ENCODE measurements around the gene ZNF106.

DNA sequence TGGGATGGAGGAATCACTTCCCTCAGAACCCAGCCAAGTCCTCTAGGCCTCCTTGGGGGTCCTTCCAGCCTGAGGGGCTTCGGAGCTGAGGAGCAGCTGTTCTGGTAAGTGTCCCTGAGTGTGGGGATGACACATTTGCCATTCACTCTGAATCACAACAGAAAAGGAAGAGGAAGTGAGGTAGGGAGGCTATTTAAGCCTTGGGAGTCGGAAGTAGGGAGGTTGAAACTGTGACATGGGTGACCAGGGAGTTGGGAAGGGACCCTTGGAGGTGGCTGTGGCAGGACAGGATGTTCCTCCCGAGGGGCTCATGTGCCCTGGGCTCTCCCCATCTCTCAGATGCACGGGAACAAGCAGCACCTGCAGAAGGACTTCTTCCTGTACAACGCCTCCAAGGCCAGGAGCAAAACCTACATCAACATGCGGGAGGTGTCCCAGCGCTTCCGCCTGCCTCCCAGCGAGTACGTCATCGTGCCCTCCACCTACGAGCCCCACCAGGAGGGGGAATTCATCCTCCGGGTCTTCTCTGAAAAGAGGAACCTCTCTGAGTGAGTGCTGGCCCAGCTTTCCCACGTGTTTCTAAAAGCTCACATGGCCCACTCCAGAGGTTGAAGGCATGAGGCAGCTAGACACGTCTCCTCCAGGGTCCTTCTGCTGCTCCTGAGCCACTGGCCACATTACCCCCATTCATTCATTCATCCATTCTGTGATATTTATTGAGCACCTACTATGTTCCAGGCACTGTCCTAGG, 88.3 kb downstream of the ZNF106 start:
- TF ChIP-seq EZH2 (IDR thresholded peaks at IDR 0.05; ENCODE audit: insufficient read depth, poor library complexity, severe bottlenecking) (no peak), EZH2phosphoT487 (IDR thresholded peaks at IDR 0.05; ENCODE audit: insufficient read depth, low read depth) (no peak)

Measured in GM23248 (cell line).